Measurements from ENCODE around the gene EIF4G2.

The EIF4G2 gene

DNA sequence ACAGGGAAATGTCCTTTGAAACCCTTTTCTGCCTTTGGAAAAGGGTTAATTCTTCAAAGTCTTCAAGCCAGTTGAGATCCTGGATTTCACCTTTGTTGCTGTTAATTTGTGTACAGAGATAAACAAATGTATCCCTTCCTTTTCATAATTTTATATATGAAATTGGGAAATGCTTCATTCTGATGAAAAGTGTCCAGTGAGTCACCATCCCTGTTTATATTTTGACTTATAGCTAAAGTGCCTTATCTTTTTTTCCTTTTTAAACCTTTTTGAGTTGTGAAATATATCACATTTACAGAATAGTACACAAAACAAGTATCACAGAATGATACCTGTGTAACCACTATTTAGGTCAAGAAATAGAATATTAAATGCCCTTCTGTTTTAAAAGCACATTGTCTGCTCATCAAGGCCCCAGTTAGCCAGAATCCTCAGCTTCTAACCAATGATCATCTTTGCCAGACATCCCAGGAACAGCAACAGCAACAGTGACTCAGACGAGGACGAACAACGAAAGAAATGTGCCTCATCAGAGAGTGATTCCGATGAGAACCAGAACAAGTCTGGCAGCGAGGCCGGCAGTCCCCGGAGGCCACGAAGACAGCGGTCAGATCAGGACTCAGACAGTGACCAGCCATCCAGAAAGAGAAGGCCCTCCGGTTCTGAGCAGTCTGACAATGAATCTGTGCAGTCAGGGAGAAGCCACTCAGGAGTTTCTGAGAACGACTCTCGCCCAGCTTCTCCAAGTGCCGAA is 30.3 kb downstream of the EIF4G2 start:
- Histone ChIP-seq H3K36me3 (ENCODE audit: insufficient read depth) (no peaks in the 10 kb centered on the region), H3K27me3 (ENCODE audit: insufficient read depth, low read depth) (no peaks in the 10 kb centered on the region), H3K4me2 (no peak overlapping the region), H3K9ac (no peak overlapping the region), H3K79me2 (ENCODE audit: insufficient read depth, low read depth) (no peaks in the 10 kb centered on the region), H2AFZ (ENCODE audit: low read depth) (no peak overlapping the region), H3K4me3 (IDR thresholded peaks at IDR 0.05; ENCODE audit: insufficient read depth, low read depth, low read length) (no peak overlapping the region), H3K4me1 (ENCODE audit: low read depth, poor library complexity, severe bottlenecking) (no peaks in the 10 kb centered on the region), H4K20me1 (ENCODE audit: insufficient read depth) (no peaks in the 10 kb centered on the region), H3K27ac (no peak overlapping the region)
- TF ChIP-seq, protein P1, sequence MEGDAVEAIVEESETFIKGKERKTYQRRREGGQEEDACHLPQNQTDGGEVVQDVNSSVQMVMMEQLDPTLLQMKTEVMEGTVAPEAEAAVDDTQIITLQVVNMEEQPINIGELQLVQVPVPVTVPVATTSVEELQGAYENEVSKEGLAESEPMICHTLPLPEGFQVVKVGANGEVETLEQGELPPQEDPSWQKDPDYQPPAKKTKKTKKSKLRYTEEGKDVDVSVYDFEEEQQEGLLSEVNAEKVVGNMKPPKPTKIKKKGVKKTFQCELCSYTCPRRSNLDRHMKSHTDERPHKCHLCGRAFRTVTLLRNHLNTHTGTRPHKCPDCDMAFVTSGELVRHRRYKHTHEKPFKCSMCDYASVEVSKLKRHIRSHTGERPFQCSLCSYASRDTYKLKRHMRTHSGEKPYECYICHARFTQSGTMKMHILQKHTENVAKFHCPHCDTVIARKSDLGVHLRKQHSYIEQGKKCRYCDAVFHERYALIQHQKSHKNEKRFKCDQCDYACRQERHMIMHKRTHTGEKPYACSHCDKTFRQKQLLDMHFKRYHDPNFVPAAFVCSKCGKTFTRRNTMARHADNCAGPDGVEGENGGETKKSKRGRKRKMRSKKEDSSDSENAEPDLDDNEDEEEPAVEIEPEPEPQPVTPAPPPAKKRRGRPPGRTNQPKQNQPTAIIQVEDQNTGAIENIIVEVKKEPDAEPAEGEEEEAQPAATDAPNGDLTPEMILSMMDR (conservative IDR thresholded peaks at IDR 0.05; ENCODE audit: low read depth, low read length), result no peak

DNA sequence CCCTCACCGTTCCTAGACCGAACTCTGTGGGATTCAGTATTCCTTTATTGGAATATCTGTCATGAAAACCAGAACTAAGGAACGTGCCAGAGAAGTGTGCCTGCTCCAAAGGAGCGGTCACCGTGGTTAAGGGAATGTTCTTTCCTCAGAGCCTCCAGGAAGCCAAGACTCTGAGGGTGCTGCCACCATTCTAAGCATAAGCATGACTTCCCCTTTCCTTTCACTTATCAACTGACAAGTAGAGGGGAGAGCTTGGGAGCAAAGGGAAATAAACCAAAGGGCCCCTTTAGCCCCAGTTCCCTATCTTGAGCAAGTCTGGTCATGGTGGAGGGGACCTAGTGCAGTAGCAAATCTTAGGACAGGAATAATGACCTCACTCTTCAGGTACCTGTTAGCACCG is 30.9 kb downstream of the EIF4G2 start:
- no peak overlapping the region for H3K4me3 ChIP-seq (IDR thresholded peaks at IDR 0.05; ENCODE audit: insufficient read depth, low read depth, low read length)
- TF ChIP-seq, protein P1 (conservative IDR thresholded peaks at IDR 0.05; ENCODE audit: low read depth, low read length), result no peak
- H3K79me2 ChIP-seq (ENCODE audit: insufficient read depth, low read depth), result no peaks in the 10 kb centered on the region
- no peaks in the 10 kb centered on the region for H3K36me3 ChIP-seq (ENCODE audit: insufficient read depth)
- H3K4me1 ChIP-seq (ENCODE audit: low read depth, poor library complexity, severe bottlenecking), result no peaks in the 10 kb centered on the region
- no peak overlapping the region for H3K4me2 ChIP-seq
- no peaks in the 10 kb centered on the region for H3K27me3 ChIP-seq (ENCODE audit: insufficient read depth, low read depth)
- H4K20me1 ChIP-seq (ENCODE audit: insufficient read depth), result no peaks in the 10 kb centered on the region
- no peak overlapping the region for H3K9ac ChIP-seq
- no peak overlapping the region for H3K27ac ChIP-seq
- no peak overlapping the region for H2AFZ ChIP-seq (ENCODE audit: low read depth)

- TF ChIP-seq, protein P1 (conservative IDR thresholded peaks at IDR 0.05; ENCODE audit: low read depth, low read length), result no peak
- no peak overlapping the region for H3K4me2 ChIP-seq
- no peaks in the 10 kb centered on the region for H4K20me1 ChIP-seq (ENCODE audit: insufficient read depth)
- no peak overlapping the region for H2AFZ ChIP-seq (ENCODE audit: low read depth)
- H3K79me2 ChIP-seq (ENCODE audit: insufficient read depth, low read depth), result no peaks in the 10 kb centered on the region
- no peaks in the 10 kb centered on the region for H3K36me3 ChIP-seq (ENCODE audit: insufficient read depth)
- H3K9ac ChIP-seq, result no peak overlapping the region
- H3K27ac ChIP-seq, result no peak overlapping the region
- H3K27me3 ChIP-seq (ENCODE audit: insufficient read depth, low read depth), result no peaks in the 10 kb centered on the region
- no peak overlapping the region for H3K4me3 ChIP-seq (IDR thresholded peaks at IDR 0.05; ENCODE audit: insufficient read depth, low read depth, low read length)
- H3K4me1 ChIP-seq (ENCODE audit: low read depth, poor library complexity, severe bottlenecking), result no peaks in the 10 kb centered on the region
Measured at GRCh38 chr11:10777393-10777793, 31.3 kb downstream of the EIF4G2 start.

DNA sequence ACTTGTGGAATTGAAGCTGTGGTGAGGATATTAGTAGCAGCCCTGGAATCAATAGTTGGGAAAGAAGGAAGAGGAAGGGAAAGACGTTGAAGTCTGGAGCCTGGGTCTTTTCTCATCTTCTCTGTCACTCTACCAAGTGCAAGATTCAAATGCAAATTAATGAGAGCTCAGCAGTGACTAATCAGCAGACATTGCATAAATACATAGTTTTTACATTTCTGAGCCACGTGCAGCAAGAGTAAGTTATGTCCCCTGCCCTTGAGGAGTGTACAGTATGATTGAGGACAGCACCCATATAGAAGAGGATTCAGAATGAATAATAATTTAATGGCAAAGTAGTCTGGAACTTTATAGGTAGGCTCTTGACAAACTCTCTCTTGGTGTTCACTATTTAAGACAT is 33.9 kb downstream of the EIF4G2 start:
- Histone ChIP-seq H2AFZ (ENCODE audit: low read depth) (no peak overlapping the region), H3K4me3 (IDR thresholded peaks at IDR 0.05; ENCODE audit: insufficient read depth, low read depth, low read length) (no peak overlapping the region), H3K27ac (no peak overlapping the region), H3K9ac (no peak overlapping the region), H4K20me1 (ENCODE audit: insufficient read depth) (no peaks in the 10 kb centered on the region), H3K27me3 (ENCODE audit: insufficient read depth, low read depth) (no peaks in the 10 kb centered on the region), H3K79me2 (ENCODE audit: insufficient read depth, low read depth) (no peaks in the 10 kb centered on the region), H3K4me1 (ENCODE audit: low read depth, poor library complexity, severe bottlenecking) (no peaks in the 10 kb centered on the region), H3K36me3 (ENCODE audit: insufficient read depth) (peaks cover 7% of the 10 kb centered on the region; the same call in 1 of the 2 replicates), H3K4me2 (no peak overlapping the region)
- TF ChIP-seq, protein P1 (conservative IDR thresholded peaks at IDR 0.05; ENCODE audit: low read depth, low read length), result no peak
